ENCODE measurements around the gene AP3S2.

Gene AP3S2

DNA sequence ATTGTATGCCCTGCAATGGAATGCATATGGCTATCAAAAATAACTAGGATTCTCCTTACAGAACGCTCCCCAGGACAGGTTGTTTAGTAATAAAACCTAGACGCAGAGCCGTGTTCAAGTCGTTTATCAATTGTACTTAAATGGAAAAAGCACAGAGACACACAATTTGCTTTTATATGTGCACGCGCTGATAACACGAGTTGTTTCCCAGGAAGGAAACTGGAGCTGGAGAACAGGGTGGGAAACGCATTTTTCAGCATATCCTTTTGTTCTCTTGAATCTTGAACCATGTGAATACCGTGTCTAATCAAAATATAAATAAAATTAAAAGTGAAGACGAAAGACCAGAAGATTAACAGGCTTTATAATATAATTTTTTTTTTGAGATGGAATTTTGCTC, 75.5 kb downstream of the AP3S2 start:
- no peak overlapping the region for H3K4me3 ChIP-seq (IDR thresholded peaks at IDR 0.05; ENCODE audit: insufficient read depth, low read depth, low read length)
- no peaks in the 10 kb centered on the region for H4K20me1 ChIP-seq (ENCODE audit: insufficient read depth)
- H3K79me2 ChIP-seq (ENCODE audit: insufficient read depth, low read depth) = no peaks in the 10 kb centered on the region
- no peak overlapping the region for H2AFZ ChIP-seq (ENCODE audit: low read depth)
- peaks cover 18% of the 10 kb centered on the region for H3K4me1 ChIP-seq (ENCODE audit: low read depth, poor library complexity, severe bottlenecking)
- TF ChIP-seq, protein P1, sequence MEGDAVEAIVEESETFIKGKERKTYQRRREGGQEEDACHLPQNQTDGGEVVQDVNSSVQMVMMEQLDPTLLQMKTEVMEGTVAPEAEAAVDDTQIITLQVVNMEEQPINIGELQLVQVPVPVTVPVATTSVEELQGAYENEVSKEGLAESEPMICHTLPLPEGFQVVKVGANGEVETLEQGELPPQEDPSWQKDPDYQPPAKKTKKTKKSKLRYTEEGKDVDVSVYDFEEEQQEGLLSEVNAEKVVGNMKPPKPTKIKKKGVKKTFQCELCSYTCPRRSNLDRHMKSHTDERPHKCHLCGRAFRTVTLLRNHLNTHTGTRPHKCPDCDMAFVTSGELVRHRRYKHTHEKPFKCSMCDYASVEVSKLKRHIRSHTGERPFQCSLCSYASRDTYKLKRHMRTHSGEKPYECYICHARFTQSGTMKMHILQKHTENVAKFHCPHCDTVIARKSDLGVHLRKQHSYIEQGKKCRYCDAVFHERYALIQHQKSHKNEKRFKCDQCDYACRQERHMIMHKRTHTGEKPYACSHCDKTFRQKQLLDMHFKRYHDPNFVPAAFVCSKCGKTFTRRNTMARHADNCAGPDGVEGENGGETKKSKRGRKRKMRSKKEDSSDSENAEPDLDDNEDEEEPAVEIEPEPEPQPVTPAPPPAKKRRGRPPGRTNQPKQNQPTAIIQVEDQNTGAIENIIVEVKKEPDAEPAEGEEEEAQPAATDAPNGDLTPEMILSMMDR (conservative IDR thresholded peaks at IDR 0.05; ENCODE audit: low read depth, low read length) = no peak
- H3K9ac ChIP-seq = no peak overlapping the region
- H3K27ac ChIP-seq = no peak overlapping the region
- no peaks in the 10 kb centered on the region for H3K27me3 ChIP-seq (ENCODE audit: insufficient read depth, low read depth)
- no peaks in the 10 kb centered on the region for H3K36me3 ChIP-seq (ENCODE audit: insufficient read depth)
- H3K4me2 ChIP-seq = no peak overlapping the region

DNA sequence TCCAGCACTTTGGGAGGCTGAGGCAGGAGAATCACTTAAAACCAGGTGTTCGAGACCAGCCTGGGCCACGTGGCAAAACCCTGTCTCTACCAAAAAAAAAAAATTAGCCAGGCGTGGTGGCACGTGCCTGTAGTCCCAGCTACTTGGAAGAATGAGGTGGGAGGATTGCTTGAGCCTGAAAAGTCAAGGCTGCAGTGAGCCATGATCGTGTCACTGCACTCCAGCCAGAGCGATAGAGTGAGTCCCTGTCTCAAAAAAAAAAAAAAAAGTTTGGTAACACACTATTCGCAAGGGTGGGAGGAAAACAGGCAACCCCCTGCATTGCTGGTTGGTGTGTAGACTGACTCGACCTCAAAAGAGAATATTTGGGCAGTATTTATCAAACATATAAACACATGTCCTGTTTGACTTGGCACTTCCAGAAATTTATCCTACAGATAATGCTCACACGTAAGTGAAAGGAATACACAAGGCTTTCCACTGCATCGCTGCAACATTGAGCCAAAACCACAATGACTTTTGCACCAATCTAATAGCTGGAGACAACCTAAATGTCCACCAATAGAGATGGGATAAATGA, 76.0 kb downstream of the AP3S2 start:
- H3K79me2 ChIP-seq (ENCODE audit: insufficient read depth, low read depth) = no peaks in the 10 kb centered on the region
- H4K20me1 ChIP-seq (ENCODE audit: insufficient read depth) = no peaks in the 10 kb centered on the region
- no peaks in the 10 kb centered on the region for H3K36me3 ChIP-seq (ENCODE audit: insufficient read depth)
- H3K4me3 ChIP-seq (IDR thresholded peaks at IDR 0.05; ENCODE audit: insufficient read depth, low read depth, low read length) = no peak overlapping the region
- TF ChIP-seq, protein P1 (conservative IDR thresholded peaks at IDR 0.05; ENCODE audit: low read depth, low read length) = no peak
- no peaks in the 10 kb centered on the region for H3K27me3 ChIP-seq (ENCODE audit: insufficient read depth, low read depth)
- no peak overlapping the region for H3K4me2 ChIP-seq
- peaks cover 13% of the 10 kb centered on the region for H3K4me1 ChIP-seq (ENCODE audit: low read depth, poor library complexity, severe bottlenecking)
- no peak overlapping the region for H3K27ac ChIP-seq
- H3K9ac ChIP-seq = no peak overlapping the region
- H2AFZ ChIP-seq (ENCODE audit: low read depth) = no peak overlapping the region

DNA sequence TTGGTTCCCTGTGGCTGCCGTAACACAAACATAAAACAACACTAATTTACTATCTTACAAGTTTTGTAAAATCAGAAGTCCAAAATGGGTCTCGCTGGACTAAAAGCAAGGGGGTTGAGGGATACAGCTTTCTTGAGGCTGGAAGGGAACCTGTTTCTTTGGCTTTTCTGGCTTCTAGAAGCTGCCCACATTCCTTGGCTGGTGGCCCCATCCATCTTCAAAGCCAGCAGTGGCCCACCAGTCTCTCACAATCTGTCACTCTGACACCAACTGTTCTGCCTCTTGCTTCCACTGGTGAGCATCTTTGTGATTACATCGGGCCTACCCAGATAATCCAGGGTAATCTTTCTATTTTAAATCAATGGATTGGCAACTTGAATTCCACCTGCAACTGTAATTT, 78.0 kb downstream of the AP3S2 start:
- Histone ChIP-seq H3K36me3 (ENCODE audit: insufficient read depth) (no peaks in the 10 kb centered on the region), H4K20me1 (ENCODE audit: insufficient read depth) (no peaks in the 10 kb centered on the region), H3K4me2 (no peak overlapping the region), H3K4me3 (IDR thresholded peaks at IDR 0.05; ENCODE audit: insufficient read depth, low read depth, low read length) (no peak overlapping the region), H3K9ac (no peak overlapping the region), H2AFZ (ENCODE audit: low read depth) (no peak overlapping the region), H3K79me2 (ENCODE audit: insufficient read depth, low read depth) (no peaks in the 10 kb centered on the region), H3K27ac (no peak overlapping the region), H3K27me3 (ENCODE audit: insufficient read depth, low read depth) (no peaks in the 10 kb centered on the region), H3K4me1 (ENCODE audit: low read depth, poor library complexity, severe bottlenecking) (no peaks in the 10 kb centered on the region)
- TF ChIP-seq, protein P1 (conservative IDR thresholded peaks at IDR 0.05; ENCODE audit: low read depth, low read length) = no peak

DNA sequence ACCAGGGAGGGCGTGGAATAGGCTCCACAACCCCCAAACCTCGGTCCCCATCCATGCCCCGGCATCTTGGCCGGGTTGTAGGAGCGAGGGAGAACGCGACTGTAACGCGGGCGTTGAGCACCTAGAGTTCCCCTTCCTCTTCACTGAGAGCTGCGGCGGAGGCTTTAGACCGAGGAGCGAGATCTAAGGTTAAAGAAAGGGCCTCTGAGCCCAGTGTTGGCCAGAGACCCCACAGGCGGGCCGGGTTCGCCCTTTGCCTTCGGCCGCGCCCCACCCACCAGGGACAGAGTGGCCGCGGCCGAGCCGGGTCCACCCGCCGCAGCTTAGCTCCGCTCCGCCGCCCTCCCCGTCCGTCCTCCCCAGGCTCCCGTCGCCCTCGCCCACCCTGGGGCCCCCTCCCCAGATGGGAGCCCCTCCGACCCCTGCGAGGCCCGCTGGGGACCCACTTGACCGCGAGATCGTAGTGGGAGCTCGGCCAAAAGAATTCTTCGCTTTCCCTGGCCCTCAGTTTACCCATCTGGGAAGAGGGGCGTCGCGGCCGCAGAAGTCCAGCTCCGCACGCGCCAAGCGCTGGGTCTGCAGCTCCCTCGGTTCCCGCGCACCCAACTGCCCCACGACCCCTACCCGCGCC, 79.6 kb downstream of the AP3S2 start:
- TF ChIP-seq, protein P1 (conservative IDR thresholded peaks at IDR 0.05; ENCODE audit: low read depth, low read length) = no peak
- H3K4me2 ChIP-seq = no peak overlapping the region
- no peaks in the 10 kb centered on the region for H4K20me1 ChIP-seq (ENCODE audit: insufficient read depth)
- no peak overlapping the region for H3K9ac ChIP-seq
- H2AFZ ChIP-seq (ENCODE audit: low read depth) = no peak overlapping the region
- no peaks in the 10 kb centered on the region for H3K27me3 ChIP-seq (ENCODE audit: insufficient read depth, low read depth)
- H3K4me3 ChIP-seq (IDR thresholded peaks at IDR 0.05; ENCODE audit: insufficient read depth, low read depth, low read length) = no peak overlapping the region
- H3K27ac ChIP-seq = no peak overlapping the region
- H3K36me3 ChIP-seq (ENCODE audit: insufficient read depth) = no peaks in the 10 kb centered on the region
- H3K4me1 ChIP-seq (ENCODE audit: low read depth, poor library complexity, severe bottlenecking) = no peaks in the 10 kb centered on the region
- H3K79me2 ChIP-seq (ENCODE audit: insufficient read depth, low read depth) = no peaks in the 10 kb centered on the region
